ENCODE data around the gene PDGFD.

PDGFD gene

GRCh38 chr11:104036588-104036987, 127.4 kb downstream of the PDGFD start, which contains the start of gene DDI1:
TSS of gene DDI1 (plus strand) at chr11:104036640. CDS start at chr11:104036823, 183 bp downstream.
- in situ Hi-C loops (cut with HindIII; ENCODE audit: low sequenced_read_pairs) = no loop called here
- DNase-seq (ENCODE audit: low read depth, low spot score) = no peak
- TF ChIP-seq, protein P1, sequence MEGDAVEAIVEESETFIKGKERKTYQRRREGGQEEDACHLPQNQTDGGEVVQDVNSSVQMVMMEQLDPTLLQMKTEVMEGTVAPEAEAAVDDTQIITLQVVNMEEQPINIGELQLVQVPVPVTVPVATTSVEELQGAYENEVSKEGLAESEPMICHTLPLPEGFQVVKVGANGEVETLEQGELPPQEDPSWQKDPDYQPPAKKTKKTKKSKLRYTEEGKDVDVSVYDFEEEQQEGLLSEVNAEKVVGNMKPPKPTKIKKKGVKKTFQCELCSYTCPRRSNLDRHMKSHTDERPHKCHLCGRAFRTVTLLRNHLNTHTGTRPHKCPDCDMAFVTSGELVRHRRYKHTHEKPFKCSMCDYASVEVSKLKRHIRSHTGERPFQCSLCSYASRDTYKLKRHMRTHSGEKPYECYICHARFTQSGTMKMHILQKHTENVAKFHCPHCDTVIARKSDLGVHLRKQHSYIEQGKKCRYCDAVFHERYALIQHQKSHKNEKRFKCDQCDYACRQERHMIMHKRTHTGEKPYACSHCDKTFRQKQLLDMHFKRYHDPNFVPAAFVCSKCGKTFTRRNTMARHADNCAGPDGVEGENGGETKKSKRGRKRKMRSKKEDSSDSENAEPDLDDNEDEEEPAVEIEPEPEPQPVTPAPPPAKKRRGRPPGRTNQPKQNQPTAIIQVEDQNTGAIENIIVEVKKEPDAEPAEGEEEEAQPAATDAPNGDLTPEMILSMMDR (IDR thresholded peaks at IDR 0.05; ENCODE audit: low read depth, low read length) = no peak
- H3K4me3 ChIP-seq (ENCODE audit: low read depth, low read length) = no peak within 1 kb of the TSS

DNA sequence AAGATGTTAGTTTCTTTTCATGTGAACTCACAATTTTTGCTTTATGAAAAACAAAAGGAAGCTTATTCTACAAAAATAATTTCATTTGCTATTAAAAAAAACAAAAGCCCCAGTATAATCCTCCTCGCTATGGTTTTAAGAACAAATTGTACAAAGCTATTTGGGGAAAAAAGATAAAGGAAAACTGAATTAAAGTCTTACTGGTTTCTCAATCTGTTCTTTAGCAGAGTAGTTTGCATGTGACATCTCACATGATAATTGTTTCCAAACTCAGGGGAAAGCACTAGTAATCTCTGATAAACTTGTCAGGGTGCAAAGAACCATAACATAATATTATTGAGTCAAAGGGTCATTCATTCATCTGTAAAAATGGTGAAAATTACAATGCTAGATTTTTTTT, 130.4 kb downstream of the PDGFD start:
- TF ChIP-seq, protein P1 (IDR thresholded peaks at IDR 0.05; ENCODE audit: low read depth, low read length) = no peak
- in situ Hi-C loops (cut with HindIII; ENCODE audit: low sequenced_read_pairs) = no loop called here
- H3K4me3 ChIP-seq (ENCODE audit: low read depth, low read length) = no peak overlapping the region
- no peak for DNase-seq (ENCODE audit: low read depth, low spot score)

- in situ Hi-C loops (cut with HindIII; ENCODE audit: low sequenced_read_pairs) = no loop called here
- TF ChIP-seq, protein P1 (IDR thresholded peaks at IDR 0.05; ENCODE audit: low read depth, low read length) = no peak
- no peak overlapping the region for H3K4me3 ChIP-seq (ENCODE audit: low read depth, low read length)
- DNase-seq (ENCODE audit: low read depth, low spot score) = peak; percentile 63
Measured at GRCh38 chr11:104033134-104033533, 130.8 kb downstream of the PDGFD start.

GRCh38 chr11:104028476-104029263, 135.3 kb downstream of the PDGFD start:
- no peak overlapping the region for H3K4me3 ChIP-seq (ENCODE audit: low read depth, low read length)
- TF ChIP-seq, protein P1 (IDR thresholded peaks at IDR 0.05; ENCODE audit: low read depth, low read length) = no peak
- in situ Hi-C loops (cut with HindIII; ENCODE audit: low sequenced_read_pairs) = no loop called here
- peak; percentile 44 for DNase-seq (ENCODE audit: low read depth, low spot score)

GRCh38 chr11:104024572-104024971, 139.4 kb downstream of the PDGFD start:
- H3K4me3 ChIP-seq (ENCODE audit: low read depth, low read length) = no peak overlapping the region
- no peak for DNase-seq (ENCODE audit: low read depth, low spot score)
- TF ChIP-seq, protein P1 (IDR thresholded peaks at IDR 0.05; ENCODE audit: low read depth, low read length) = no peak
- in situ Hi-C loops (cut with HindIII; ENCODE audit: low sequenced_read_pairs) = no loop called here

- H3K4me3 ChIP-seq (ENCODE audit: low read depth, low read length) = no peak overlapping the region
- no peak for DNase-seq (ENCODE audit: low read depth, low spot score)
- in situ Hi-C loops (cut with HindIII; ENCODE audit: low sequenced_read_pairs) = no loop called here
- TF ChIP-seq, protein P1 (IDR thresholded peaks at IDR 0.05; ENCODE audit: low read depth, low read length) = no peak
Measured at GRCh38 chr11:104015649-104016415, 148.1 kb downstream of the PDGFD start.

Measured in astrocyte of the spinal cord (primary cell).